ENCODE results near the gene RAMP1.

RAMP1 gene

GRCh38 chr2:237879991-237880560, 20.7 kb downstream of the RAMP1 start:
- CTCF ChIA-PET, result no interaction called here
- TF ChIP-seq SUZ12 (IDR thresholded peaks at IDR 0.05) (no peak), TARDBP (IDR thresholded peaks at IDR 0.05) (no peak), FOXA1 (IDR thresholded peaks at IDR 0.05) (no peak), BHLHE40 (IDR thresholded peaks at IDR 0.05; ENCODE audit: borderline replicate concordance) (no peak), HDGF (IDR thresholded peaks at IDR 0.05; ENCODE audit: borderline replicate concordance) (no peak), ZNF384 (IDR thresholded peaks at IDR 0.05) (no peak)
- TF ChIP-seq, protein P1, sequence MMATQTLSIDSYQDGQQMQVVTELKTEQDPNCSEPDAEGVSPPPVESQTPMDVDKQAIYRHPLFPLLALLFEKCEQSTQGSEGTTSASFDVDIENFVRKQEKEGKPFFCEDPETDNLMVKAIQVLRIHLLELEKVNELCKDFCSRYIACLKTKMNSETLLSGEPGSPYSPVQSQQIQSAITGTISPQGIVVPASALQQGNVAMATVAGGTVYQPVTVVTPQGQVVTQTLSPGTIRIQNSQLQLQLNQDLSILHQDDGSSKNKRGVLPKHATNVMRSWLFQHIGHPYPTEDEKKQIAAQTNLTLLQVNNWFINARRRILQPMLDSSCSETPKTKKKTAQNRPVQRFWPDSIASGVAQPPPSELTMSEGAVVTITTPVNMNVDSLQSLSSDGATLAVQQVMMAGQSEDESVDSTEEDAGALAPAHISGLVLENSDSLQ (IDR thresholded peaks at IDR 0.05), result no peak
- DNase-seq (ENCODE audit: extremely low spot score), result no peak
- POLR2A ChIA-PET, result no interaction called here

GRCh38 chr2:237882510-237883481, 23.4 kb downstream of the RAMP1 start:
- CTCF ChIA-PET, result no interaction called here

GRCh38 chr2:237883951-237884446, 24.6 kb downstream of the RAMP1 start:
- ChIA-PET CTCF (no interaction called here), POLR2A (no interaction called here)
- DNase-seq (ENCODE audit: extremely low spot score), result no peak
- TF ChIP-seq FOXA1 (IDR thresholded peaks at IDR 0.05) (no peak), SUZ12 (IDR thresholded peaks at IDR 0.05) (no peak), CTBP1 (IDR thresholded peaks at IDR 0.05; ENCODE audit: borderline replicate concordance) (no peak), ZNF384 (IDR thresholded peaks at IDR 0.05) (no peak), LEF1 (IDR thresholded peaks at IDR 0.05; ENCODE audit: borderline replicate concordance) (no peak)

More at GRCh38 chr2:237882510-237883481, 23.4 kb downstream of the RAMP1 start:
- no peak for DNase-seq (ENCODE audit: extremely low spot score)
- TF ChIP-seq HDGF (IDR thresholded peaks at IDR 0.05; ENCODE audit: borderline replicate concordance) (no peak), ARNT (IDR thresholded peaks at IDR 0.05) (no peak), CTBP1 (IDR thresholded peaks at IDR 0.05; ENCODE audit: borderline replicate concordance) (no peak), FOXM1 (IDR thresholded peaks at IDR 0.05; ENCODE audit: borderline replicate concordance) (no peak), BHLHE40 (IDR thresholded peaks at IDR 0.05; ENCODE audit: borderline replicate concordance) (no peak), SUZ12 (IDR thresholded peaks at IDR 0.05) (no peak)
- POLR2A ChIA-PET, result no interaction called here

DNA sequence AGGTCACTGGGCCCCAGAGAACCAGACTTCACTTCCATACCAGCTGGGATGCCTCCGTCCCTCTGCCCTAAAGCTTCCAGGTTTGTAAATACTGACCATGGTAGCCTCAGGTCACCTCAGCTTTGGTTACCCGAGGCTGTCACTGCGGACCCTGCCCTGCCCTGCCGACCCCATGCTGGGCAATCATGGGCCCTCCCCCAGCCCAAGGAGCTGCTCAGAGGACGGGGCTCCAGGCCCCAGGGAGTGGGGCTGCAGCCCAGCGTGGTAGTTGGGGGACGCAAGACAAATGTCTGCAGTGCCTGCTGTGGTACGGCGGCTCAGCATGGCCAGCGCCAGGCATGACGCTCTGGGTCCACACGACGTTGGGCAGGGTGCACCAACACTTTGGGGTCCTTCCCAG, 25.3 kb downstream of the RAMP1 start:
- TF ChIP-seq ELF4 (IDR thresholded peaks at IDR 0.05) (no peak), FOXM1 (IDR thresholded peaks at IDR 0.05; ENCODE audit: borderline replicate concordance) (no peak), HDGF (IDR thresholded peaks at IDR 0.05; ENCODE audit: borderline replicate concordance) (no peak), FOXA1 (IDR thresholded peaks at IDR 0.05) (no peak), SP1 (IDR thresholded peaks at IDR 0.05) (no peak), LEF1 (IDR thresholded peaks at IDR 0.05; ENCODE audit: borderline replicate concordance) (no peak), BHLHE40 (IDR thresholded peaks at IDR 0.05; ENCODE audit: borderline replicate concordance) (no peak), SUZ12 (IDR thresholded peaks at IDR 0.05) (no peak), CTBP1 (IDR thresholded peaks at IDR 0.05; ENCODE audit: borderline replicate concordance) (no peak), ARNT (IDR thresholded peaks at IDR 0.05) (no peak), TARDBP (IDR thresholded peaks at IDR 0.05) (no peak), NFRKB (IDR thresholded peaks at IDR 0.05) (no peak), FOXK2 (IDR thresholded peaks at IDR 0.05) (no peak), L3MBTL2 (conservative IDR thresholded peaks at IDR 0.05) (no peak), ZNF384 (IDR thresholded peaks at IDR 0.05) (no peak)
- TF ChIP-seq, protein P1 (IDR thresholded peaks at IDR 0.05), result no peak
- DNase-seq (ENCODE audit: extremely low spot score), result no peak
- POLR2A ChIA-PET, result no interaction called here
- CTCF ChIA-PET, result no interaction called here

GRCh38 chr2:237885111-237885930, 25.9 kb downstream of the RAMP1 start:
- DNase-seq (ENCODE audit: extremely low spot score), result no peak
- TF ChIP-seq SUZ12 (IDR thresholded peaks at IDR 0.05) (no peak), L3MBTL2 (conservative IDR thresholded peaks at IDR 0.05) (no peak)
- POLR2A ChIA-PET, result no interaction called here
- CTCF ChIA-PET, result no interaction called here

DNA sequence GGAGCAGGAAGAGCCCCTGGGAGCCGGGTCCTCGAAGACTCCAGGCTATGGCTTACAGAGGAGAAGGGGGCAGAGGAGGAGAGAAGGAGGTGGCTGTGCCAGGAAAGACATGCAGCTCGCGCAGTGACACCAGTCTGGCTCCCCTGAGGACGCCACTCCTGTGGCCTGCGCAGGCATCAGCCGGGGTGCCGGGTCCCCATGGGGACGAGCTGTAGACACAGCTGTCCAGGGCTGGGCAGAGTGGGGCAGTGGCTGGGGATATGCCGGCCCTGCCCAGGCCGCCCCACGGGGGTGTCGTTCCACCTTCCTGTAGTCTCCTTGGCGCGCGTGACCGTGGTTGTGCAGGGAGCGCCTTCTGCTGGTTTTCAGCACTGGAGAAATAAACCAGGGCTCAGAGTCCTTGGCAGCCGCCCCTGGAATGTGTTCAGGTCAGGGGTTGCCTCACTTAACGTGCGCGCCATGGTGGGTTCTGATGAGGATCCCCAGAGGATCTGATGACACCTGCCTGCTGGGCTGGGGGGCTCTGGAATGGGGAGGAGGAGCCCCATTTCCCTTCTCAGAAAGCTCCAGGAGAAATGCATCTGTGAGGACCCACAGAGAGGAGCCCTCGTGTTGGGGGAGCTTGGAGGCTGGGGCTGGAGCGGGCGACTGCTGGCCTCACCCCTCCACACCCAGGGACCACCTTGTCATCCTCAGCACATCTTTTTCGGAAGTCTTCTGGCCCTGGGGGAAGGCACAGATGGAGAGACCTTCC, 26.7 kb downstream of the RAMP1 start:
- CTCF ChIA-PET, result no interaction called here
- no peak for TF ChIP-seq L3MBTL2 (conservative IDR thresholded peaks at IDR 0.05)
- no peak for TF ChIP-seq BHLHE40 (IDR thresholded peaks at IDR 0.05; ENCODE audit: borderline replicate concordance)
- TF ChIP-seq ELF4 (IDR thresholded peaks at IDR 0.05), result no peak
- TF ChIP-seq FOXK2 (IDR thresholded peaks at IDR 0.05), result no peak
- TF ChIP-seq, protein P1 (IDR thresholded peaks at IDR 0.05), result no peak
- TF ChIP-seq FOXM1 (IDR thresholded peaks at IDR 0.05; ENCODE audit: borderline replicate concordance), result no peak
- no peak for TF ChIP-seq CTBP1 (IDR thresholded peaks at IDR 0.05; ENCODE audit: borderline replicate concordance)
- no peak for TF ChIP-seq HDGF (IDR thresholded peaks at IDR 0.05; ENCODE audit: borderline replicate concordance)
- no peak for TF ChIP-seq ARNT (IDR thresholded peaks at IDR 0.05)
- no peak for TF ChIP-seq SP1 (IDR thresholded peaks at IDR 0.05)
- no peak for TF ChIP-seq TARDBP (IDR thresholded peaks at IDR 0.05)
- no peak for TF ChIP-seq SUZ12 (IDR thresholded peaks at IDR 0.05)
- TF ChIP-seq ZNF384 (IDR thresholded peaks at IDR 0.05), result no peak
- TF ChIP-seq LEF1 (IDR thresholded peaks at IDR 0.05; ENCODE audit: borderline replicate concordance), result no peak
- DNase-seq (ENCODE audit: extremely low spot score), result no peak
- POLR2A ChIA-PET, result no interaction called here

All from HEK293T (cell line).